Activated CD4-positive, alpha-beta T cell treated with anti-CD3 and anti-CD28 coated beads for 24 hours (primary cell): ENCODE results near the gene NANP.
"Not testable (repeated sequence)": the region's sequence is repeated elsewhere in the genome, so short reads cannot be mapped to it uniquely, and the experiment has no call there.

ENCODE experiments used
- DNase-seq, 2 donors: peaks; one replicate each; pipeline ENCODE4 v3.0.0-alpha.2; 2020; ENCODE audit warnings: low read depth in 2 of 2

Gene NANP, protein sequence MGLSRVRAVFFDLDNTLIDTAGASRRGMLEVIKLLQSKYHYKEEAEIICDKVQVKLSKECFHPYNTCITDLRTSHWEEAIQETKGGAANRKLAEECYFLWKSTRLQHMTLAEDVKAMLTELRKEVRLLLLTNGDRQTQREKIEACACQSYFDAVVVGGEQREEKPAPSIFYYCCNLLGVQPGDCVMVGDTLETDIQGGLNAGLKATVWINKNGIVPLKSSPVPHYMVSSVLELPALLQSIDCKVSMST

DNA sequence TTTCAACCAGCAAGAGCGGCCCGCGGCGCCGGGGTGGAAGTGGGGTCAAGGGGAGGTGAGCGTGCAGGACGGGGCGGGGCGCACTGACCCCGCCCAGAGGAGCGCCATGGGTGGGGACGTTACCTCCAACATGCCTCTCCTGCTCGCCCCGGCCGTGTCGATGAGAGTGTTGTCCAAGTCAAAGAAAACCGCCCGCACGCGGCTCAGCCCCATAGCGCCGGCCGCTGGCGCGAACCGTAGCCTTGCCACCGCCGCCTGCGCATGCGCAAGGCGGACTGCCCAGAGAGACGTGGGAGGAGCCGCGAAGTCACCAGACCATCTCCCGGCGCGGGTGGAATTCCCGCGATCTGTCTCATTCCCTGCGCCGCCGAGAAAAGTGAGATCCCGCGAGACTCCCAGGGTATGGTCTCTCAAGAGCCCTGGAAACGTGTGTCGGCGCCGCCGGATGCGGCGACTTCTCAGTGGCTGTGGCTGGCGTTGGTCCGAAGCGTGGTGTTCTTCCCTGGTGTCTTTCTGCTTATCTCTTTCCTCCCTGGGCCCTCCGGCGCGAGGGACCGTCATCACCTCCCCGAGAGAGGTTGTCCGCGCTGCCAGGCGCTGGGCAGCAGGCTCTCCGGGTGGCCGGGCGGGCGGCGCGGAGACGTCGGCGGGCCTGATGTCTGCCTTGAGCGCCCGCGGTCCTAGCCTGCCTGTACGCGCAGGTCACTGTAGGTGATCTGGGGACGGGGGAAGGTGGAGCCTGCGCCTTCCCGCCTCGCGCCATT is at the start of gene NANP:
NANP (minus strand) TSS at position 279 of the 764 bp plus-strand sequence; CDS start at position 213, 66 bp downstream.
- peak; percentile 79 to 85 for DNase-seq

DNA sequence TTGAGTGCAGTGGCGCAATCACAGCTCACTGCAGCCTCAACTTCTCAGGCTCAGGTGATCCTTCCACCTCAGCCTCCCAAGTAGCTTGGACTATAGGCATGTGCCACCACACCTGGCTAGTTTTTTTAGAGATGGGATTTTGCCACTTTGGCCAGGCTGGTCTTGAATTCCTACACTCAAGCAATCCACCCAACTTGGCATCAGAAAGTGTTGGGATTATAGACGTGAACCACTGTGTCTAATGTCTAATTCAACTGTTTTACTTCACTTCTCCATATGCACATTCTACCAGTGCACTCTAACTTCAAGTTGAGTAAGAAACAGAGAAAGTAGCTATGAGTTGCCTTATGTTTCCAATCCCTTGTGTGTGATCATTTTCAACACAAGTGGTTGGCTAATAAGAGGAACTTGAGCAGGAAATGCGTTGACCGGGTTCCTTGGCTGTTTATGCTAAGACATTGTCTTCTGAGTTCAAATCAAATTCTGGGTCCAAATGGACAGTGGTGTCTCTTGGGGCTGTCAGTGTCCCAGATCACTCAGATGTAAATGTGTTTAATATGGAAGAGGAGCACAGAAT is 48.9 kb upstream of the NANP start:
- no peak for DNase-seq

DNA sequence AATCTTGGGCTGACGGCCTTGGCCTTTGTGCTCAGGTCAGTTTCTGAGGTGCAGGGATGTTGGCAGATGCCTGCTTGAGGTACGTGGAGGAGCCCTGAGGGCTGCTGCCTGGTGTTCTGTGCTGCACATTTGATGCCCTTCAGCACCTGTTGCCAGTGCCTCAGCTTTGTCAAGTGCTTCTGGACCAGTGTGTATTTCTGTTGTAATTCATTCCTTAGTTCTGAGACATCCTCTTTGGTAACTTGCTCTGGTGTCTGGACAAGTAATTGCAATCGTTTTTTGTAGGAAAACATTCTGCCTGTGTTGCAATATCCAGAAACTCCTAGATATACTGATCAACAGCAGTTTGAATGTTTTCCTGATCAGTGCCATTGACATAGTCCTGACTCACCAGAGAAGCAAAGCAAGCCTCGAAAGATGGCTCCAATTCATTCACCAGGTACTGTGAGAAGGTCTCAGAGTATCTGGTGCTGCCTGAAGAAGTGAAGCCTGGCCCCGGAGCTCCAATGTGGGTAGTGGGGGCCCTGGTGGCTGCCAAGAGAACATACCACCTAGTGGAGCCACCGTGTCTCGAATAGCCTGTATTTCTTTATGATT is 46.1 kb upstream of the NANP start:
- DNase-seq: no peak

DNA sequence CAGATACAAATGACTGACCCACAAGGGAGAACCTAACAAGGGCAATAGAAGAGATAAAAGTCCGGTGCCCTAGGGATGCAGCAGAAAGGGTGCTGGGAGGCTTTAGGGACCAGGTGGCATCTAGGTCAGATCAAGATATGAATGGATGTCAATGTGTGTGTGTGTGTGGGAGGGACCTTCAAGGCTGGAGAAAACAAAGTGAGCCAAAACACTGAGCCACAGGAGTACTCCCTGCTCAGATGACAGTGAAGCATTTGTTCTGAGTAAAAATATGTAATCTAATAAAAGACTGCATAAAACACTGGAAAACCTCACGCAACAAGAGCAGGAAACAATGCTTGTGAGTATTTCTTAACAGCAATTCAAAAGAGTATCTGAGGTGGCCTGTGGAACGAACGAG is 44.6 kb upstream of the NANP start:
- no peak for DNase-seq

DNA sequence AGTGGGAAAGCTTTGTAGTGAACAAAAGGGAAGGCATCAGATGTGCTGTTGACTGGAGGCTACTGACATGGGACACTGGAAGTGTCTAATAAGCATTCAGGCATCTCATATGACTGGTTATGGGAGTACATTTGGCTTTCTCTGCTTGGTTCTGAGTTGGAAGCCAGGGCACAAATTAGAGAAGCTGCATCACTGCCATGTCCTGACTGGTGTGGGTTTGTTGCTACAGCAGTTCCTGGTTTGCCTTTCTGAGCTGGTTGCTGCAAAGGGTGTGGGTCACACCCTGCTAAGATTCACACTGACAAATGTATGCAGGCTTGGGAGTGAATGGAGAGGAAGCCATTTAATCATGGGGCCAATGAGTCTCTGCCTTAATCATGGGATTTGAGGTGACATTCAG is 36.2 kb upstream of the NANP start:
- no peak for DNase-seq

DNA sequence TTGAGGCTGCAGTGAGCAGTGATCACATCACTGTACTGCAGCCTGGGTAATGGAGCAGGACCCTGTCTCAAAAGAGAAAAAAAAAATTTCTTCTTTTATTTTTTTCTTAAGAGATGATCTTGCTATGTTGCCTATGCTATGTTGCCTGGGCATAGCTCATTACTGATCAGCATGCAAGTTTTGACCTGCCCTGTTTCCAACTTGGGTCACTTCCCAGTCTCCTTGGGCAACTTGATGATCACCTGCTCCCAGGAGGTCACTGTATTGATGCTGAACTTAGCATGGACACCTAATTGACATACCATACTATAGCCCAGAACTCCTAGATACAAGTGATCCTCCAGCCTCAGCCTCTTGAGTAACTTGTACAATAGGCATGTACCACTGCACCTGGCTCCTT is 30.7 kb upstream of the NANP start:
- no peak for DNase-seq

DNA sequence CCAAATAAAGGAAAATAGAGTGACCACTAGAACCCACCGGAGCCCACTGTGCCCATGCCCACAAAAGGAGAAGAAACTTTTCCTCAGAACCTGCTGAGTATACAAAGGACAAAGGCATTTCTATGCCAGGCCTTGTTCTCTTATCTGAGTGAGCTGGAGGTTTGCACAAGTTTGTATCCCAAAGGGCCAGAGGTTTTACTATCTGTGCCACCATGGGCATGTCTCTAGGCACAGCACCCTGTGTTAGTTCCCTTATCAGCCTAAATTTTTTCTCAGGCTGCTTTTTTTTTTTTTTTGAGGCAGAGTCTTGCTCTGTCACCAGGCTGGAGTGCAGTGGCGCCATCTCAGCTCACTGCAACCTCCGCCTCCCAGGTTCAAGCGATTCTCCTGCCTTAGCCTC is 29.1 kb upstream of the NANP start:
- not testable (repeated sequence) for DNase-seq

DNA sequence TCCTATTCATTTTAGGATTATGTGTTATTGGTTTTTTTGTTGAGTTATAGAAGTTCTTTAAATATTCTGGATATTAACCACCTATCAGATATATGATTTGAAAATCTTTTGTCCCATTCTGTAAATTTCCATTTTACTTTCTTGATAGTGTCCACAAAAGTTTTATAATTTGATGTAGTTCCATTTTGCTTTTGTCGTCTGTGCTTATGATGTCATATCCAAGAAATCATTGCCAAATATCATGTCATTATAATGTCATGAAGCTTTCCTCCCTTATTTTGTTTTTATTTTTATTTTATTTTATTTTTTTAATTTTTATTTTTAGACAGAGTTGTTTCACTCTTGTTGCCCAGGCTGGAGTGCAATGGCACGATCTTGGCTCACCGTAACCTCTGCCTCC is 21.0 kb upstream of the NANP start:
- DNase-seq: no peak

DNA sequence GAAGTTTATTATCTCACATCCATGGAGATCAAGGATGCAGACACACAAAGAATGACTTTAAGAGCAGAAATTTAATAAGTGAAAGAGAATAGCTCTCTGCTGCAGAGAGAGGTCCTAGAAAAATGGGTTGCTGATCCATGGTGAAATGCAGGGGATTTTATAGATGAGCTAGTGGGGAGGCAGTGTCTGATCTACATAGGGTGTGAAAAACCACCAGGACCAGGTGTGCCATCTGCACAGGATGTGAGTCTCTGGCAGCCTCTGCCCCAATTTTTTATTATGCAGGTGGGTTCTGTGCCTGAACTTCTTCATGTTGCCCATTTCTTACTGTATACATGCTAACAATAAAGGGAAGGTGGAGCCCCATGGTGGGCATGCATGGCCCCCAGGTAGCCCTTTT is 19.9 kb upstream of the NANP start:
- DNase-seq: no peak

DNA sequence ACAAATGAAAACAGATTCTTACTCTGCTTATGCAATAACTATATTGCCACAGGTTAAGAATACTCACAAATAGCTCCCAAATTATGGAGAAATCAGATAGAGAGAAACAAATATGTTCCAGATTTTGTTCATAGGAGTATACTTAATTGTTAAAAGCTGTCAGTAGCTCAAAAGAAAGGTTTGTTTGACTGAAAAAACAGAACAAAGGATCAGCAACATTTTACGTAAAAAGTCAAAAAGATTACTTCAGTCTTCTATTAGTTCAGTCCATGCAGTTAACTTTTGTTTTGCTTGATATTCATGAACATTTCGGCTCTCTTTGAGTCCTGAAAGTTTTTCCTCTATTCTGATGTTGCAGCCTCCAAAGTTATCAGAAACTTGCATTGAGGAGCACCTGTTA is 13.4 kb upstream of the NANP start:
- no peak for DNase-seq

DNA sequence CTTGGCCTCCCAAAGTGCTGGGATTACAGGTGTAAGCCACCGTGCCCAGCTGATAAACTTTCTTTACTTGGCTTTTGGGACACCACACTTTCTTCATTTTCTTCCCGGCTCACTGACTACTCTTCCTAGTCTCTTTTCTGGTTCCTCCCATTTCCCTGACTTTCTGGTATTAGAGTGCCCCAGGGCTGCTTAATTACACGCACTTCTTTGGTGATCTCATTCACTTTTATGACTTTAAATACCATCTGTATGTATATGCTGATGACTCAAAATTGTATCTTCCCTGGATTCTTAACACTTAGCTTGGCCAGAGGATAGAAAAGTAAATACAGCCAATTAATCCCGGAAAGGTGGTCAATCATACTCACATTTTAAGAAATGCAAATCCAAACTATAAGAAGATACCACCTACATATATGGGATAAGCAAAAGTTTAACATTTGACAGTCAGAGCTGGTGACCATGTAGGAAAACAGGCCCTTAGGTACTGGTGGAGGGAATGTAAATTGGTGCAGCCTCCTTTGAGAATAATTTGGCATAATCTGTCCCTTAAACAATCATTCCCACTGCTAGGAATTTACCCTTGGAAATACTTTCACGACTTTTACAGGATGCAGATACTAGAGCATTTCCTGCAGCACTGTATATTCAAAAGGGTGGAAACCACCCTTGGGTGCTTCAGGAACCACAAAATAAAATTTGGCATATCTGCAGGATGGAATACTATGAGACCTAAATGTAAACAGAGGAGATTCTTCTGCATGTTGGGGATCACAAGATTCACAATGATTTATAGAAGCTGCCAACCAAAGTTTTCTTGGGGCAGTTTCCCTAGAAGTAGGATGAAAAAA is 9.4 kb upstream of the NANP start:
- DNase-seq: no peak

DNA sequence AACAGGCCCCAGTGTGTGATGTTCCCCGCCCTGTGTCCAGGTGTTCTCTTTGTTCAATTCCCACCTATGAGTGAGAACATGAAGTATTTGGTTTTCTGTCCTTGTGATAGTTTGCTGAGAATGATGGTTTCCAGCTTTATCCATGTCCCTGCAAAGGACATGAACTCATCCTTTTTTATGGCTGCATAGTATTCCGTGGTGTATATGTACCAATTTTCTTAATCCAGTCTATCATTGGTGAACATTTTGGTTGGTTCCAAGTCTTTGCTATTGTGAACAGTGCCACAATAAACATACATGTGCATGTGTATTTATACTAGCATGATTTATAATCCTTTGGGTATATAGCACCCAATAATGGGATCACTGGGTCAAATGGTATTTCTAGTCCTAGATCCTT is 6.8 kb upstream of the NANP start:
- DNase-seq: not testable (repeated sequence)

DNA sequence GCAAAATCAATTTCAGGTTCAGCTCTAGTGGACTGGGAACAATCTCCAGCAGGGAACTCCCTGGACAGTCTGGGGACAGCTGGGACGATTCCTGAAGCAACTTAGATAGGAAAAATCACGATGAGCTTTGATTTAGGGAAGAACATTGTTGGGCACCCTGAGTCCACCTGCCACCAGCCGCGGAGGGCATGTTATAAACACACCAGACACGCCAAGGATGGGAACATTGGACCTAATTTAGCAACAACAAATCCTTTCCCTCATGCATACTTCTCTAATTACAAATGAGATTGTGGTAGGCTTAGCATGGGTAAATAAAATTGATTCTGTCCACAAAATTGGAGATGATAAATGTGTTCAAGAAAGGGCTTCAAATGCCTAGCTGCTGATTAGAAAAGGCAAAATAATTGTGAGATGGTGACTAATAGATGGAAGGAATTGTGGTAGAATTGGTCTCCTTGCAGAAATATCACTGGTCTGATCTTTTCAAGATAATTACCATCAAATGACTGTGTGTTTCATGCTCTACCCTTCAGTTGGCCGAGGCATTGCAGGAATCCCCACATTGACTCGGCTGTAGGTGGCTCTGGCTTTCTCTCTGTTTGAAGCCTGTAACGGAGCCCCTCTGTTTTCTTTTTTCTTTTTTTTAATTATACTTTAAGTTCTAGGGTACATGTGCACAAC is 6.1 kb upstream of the NANP start:
- DNase-seq: no peak

DNA sequence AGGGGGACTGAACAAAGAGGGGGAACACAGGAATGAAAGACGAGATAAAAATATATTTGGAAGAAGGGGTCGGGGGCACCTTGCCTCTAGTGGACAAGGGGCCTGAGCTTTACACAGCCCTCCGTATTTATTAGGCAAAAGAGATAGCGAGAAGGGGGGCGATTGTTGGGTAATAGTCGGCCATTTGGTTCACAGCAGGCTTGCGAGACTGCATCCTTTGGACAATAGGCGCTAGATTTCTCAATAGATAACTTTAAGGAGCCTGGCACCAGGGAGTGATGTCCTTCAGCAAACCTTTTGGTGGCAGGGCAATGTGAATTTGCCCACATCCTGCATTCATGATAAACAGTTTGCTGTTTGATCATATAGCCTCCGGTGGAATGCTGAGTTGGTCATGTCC is 3.0 kb upstream of the NANP start:
- DNase-seq: no peak

DNA sequence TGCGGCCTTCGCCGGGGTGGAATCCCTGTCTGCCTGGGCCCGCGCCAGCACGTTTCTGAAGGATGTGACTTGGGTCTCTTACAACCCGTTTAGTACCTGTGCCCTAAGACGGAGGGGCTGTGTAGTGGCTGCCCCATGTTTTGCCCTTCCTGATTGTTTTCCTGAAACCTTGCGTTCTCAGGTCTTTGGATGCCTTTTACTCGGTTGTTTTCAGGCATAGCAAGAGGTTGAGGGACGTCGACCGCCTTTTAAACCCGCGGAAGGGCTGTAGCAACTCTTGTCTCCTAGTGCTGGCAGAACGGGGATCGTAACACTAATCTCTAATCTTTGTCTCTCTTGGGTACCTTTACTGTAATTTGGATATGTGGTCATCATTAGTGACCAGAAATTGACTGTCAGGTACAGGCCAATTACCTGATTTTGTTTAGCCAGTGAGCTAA is 706 bp upstream of the NANP start:
- no peak for DNase-seq

DNA sequence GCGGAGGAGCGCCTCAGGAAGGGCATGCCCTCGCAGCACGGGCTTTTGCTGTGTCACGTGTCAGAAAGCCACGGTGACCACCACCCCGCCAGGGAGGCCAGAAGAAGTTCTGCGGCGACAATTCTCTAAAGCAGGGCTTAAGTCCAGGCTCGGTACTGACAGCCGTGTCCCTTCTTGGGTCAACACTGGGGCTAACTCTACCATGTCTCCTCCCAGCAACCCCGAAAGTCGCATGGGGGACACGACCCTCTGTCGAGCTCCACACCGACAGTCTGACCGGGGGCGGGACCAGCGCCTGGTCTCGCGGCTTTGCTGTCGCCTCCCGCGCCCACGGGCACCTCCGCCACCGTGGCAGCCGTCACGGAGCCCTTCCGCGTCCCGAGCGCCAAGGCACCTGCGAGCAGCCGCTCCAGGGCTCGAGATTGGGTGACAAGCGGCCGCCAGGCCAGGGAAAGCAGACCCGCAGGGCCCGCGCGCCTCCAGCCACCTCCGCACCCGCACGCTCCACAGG is 534 bp downstream of the NANP start:
- DNase-seq: peak; percentile 7 to 15

DNA sequence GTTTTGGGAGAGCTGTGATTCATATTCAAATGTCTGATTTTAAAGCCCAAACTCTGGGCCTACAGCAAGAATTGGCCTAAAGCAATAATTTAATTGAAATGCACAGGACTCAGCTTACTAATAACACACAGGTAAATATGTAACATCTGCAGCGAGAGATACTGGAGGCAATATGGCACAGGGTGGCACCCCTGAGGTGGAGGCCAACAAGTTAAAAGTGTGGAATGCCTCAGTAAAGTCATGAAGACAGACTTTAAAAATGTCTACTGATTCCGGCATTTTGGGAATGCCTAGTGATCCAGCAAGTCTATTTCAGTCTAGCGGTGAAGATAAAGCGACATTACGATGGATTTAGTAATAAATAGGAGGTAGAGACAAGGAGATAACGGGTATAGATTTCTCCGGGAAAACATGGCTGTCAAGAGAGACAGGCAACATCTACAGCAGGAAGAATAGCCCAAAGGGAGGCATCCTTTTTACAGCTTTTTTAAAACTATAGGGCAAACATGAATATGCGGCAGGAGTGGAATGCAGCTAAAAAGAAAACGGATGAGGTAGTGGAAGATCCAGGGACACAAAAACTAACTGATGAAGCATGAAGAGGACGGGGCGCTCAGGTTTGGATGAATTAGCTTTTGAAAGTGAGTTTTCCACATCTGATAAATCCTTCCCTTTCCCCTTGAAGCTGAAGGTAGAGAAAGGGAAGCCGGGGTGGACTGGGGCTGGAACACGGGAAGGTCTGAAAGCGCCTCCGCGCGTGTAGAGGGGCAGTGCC is 1.2 kb downstream of the NANP start:
- DNase-seq: no peak

DNA sequence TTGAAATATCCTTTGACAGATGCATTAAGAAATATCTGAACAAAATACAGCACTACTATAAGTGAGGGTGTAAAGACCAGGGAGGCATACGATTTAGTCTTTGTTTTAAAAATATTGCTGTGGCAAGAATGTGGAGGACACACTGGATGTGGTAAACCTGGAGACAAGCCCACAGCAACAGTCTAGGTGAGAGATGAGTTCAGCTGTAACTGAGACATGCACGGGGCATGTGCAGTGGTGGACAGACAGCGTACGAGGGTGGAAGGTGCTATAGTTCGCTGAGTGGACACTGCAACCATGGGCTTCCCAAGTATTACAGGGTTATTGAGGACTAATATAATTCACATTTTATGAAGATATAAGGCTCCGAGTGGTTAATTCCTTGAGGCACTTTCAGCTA is 1.8 kb downstream of the NANP start:
- DNase-seq: no peak

DNA sequence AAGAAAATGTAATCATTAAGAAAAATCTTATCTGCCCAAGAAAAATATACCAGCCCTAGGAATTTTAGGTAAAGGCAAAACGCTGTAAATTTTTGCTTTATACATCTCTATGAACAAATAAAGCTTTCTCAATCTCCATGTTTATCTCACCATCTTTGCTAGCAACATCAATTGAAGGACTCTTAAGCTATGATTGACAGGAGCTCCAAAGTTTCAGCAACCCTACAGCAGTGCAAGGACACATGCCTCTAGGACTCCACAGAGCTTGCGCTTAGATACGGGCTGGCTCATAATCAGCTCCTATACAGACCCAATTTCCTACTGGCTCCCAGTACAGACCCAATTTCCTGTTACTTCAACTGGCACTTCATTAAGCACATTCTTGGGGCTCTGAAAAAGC is 4.3 kb downstream of the NANP start:
- DNase-seq: no peak

DNA sequence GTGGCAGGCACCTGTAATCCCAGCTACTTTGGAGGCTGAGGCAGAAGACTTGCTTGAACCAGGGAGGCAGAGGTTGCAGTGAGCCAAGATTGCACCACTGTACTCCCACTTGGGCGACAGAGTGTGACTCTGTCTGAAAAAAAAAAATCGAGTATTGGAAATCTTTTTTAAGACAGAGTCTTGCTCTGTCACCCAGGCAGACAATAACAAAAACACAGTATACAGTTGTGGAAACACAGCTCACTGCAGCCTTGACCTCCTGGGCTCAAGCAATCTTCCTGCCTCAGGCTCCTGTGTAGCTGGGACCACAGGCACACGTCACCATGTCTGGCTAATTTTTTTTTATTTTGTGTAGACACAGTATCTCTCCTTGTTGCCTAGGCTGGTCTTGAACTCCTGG is 15.0 kb downstream of the NANP start:
- DNase-seq: no peak
